Measurements from ENCODE around the gene TRIM33.

The TRIM33 gene

DNA sequence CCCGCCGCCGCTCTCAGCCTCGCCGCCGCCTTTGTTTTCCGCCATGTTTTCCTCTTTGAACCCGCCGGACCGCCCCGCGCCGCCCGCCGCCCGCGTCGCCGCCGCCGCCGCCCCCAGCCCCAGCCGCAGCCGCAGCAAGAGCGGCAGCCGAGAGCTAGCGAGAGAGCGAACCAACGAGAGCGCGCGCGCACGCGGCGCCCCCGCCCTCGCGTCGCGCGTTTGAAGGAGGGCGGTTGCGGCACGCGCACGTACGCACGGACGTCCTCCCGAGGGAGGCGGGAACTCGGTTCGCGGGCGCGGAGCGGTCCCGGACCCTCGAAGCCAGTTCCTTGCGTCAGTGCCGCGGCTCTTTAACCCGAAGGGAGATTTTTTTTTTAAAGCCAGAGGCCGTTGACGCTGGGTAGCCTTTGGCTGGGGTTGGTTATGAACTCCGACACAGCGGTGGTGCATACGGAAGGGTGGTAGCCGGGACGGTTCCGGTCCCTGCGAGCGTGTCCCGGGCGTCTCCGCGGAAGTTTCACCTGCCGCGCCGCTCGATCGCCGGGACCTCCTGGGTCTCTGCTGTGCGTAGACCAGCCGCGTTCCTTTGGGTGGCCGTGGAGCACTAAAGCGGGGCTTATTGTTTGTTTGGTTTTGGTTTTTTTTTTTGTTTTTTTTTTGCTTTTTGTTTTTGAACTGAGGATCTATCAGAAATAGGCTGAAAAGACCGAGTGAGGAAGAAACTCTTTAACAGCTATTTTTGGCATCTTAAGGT lies at the start of gene TRIM33:
Gene TRIM33 (minus strand): TSS at position 172 of the 754 bp plus-strand sequence. CDS start 127 bp downstream, at position 45.
- DNase-seq, result peak; percentile 80

GRCh38 chr1:114559356-114559755 lies 48.4 kb upstream of the TRIM33 start:
- no peak for DNase-seq

DNA sequence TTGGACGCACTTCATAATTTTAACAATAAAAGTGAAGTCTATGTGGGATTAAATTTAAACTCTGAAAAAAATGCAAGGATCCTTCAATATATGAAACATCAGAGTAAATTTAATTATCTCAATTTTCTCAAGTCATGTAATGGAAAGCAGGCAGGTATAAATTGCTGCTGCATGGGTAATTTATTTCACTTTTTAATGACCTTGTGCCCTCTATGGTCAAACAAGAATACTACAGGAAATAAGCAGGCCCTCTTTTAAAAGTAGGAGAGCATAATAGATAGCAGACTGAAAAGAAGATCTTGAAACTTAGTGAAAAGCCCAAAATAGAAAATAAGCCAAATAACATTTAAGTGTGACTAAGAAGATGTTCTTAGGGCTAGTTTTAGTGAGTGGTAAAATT lies 47.5 kb upstream of the TRIM33 start:
- DNase-seq, result no peak

- DNase-seq, result no peak
Observed at GRCh38 chr1:114554577-114554976, 43.6 kb upstream of the TRIM33 start.

DNA sequence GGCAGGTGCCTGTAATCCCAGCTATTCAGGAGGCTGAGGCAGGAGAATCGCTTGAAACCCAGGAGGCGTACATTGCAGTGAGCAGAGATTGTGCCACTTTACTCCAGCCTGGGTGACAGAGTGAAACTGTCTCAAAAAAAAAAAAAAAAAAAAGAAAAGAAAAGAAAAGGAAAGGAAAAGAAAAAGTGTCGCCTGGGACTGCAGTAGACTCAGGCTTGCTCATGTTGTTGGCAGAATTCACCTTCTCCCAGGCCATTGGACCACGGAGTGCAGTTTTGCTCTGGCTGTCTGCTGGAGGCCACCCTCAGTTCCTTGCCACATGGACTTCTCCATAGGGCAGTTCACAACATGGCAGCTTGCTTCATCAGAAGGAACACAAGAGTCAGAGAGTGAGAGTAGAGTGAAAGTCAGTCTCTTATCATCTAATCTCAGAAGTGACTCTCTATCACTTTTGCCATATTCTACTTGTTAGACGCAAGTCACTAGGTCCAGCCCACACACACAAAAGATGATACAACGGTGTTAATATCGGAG lies 41.2 kb upstream of the TRIM33 start:
- DNase-seq, result no peak

GRCh38 chr1:114551400-114551799 lies 40.4 kb upstream of the TRIM33 start:
- DNase-seq, result no peak

GRCh38 chr1:114550336-114550735 lies 39.3 kb upstream of the TRIM33 start:
- DNase-seq, result no peak

DNA sequence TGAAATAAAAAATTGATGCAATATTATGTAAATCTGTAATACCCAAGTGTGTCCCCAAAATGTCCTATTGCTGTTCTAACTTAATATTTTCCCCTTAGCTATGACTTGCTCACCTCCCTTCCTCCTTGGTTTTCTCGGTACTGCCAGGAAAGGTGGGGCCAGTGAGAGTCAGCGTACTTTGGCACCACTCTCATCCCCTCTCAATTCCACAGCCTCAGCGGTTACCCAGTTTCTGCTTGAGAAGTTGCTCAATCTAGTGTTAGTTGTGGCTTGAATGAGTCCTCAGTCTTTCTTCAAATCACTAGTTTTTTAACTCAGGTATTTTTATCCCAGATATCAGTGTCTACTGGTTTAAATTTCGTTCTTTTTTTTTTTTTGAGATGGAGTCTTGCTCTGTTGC lies 38.1 kb upstream of the TRIM33 start:
- no peak for DNase-seq

- DNase-seq, result no peak
Observed at GRCh38 chr1:114547076-114547475, 36.1 kb upstream of the TRIM33 start.

DNA sequence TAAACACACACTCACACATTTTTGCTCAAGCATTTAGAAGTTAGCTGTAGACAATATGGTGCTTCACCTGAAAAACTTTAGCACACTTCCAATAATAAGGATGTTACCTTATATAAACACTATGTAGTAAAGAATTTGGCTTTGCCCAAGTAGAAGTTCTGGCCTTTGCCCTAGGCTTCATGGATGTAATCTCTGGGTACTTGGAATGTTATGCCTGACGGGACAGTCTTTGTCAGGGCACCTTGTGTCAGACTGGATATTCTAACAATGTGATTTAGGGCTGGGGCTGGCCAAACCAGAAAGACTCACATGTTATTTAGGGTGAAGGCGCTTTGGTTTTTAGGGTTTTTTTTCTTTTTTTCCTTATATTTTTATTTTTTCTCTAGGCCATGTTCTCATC lies 34.8 kb upstream of the TRIM33 start:
- DNase-seq, result no peak

DNA sequence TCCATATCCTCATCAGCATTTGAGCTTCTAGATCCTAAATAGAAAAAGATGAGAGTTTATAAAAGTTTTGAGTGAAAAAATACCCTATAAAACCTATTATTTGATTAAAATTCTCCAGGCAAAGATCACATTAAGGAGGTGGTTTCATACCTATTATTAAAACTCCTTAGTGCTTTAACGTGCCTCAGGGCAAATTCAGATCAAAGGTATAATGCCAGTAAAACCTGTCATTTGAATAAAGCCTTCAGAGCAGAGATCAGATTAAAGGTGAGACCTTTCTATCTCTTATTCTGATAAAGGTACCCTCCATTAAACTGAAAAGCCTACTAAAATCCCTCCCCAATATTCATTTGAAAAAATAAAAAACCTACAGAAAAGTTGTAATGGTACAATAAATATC lies 34.3 kb upstream of the TRIM33 start:
- DNase-seq, result no peak

DNA sequence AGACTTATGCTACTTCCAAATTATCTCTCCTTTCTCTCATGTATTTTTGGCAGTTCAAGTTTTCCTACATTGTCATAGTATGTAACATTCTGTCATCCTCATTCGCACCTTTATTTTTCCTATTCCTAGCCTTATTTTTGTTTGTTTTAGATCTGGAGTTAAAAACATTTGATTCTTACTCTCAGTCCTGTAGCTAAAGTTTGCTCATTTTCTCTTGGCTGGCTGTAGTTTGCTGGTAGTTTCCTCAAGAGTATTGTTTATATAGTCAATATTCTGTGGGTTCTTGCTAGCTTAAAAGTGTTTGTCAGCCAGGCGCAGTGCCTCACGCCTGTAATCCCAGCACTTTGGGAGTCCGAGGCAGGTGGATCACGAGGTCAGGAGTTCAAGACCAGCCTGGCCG lies 29.8 kb upstream of the TRIM33 start:
- DNase-seq, result no peak

DNA sequence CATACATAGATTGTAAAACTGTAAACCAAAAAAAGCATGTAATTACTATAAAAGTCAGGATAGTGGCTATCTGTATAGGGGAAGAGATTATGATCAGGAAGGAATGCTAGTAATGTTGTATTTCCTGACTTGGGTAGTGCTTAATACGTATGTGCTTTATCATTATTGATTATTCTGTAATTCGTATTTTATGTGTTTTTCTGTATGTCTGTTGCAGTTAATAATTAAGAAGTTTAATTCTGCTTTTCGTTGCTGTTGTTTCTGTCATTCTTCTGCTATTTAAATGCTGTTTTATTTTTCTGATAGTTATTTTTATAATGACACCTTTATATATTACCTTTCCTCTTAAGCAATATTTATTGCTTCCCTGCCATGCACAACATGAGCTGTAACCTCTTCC lies 29.3 kb upstream of the TRIM33 start:
- no peak for DNase-seq

- no peak for DNase-seq
Observed at GRCh38 chr1:114536043-114536442, 25.0 kb upstream of the TRIM33 start.

DNA sequence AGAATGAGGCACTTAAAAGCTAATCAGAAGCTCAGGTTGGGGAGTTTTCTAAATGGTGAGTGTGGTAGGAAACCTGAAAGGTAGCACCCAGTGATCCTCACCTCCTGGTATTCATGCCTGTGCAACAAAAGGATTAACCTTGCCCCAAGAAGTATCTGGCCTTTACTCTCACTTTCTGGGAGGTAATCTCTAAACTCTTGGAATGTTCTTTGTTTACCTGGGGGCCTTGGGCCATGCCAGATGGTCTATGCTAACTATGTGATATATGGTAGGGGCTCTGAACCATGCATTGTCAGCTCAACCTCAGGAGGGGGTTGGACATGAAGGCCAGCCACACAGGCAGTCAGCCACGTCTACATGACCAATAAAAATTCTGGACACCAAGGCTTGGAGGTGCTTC lies 24.4 kb upstream of the TRIM33 start:
- no peak for DNase-seq

DNA sequence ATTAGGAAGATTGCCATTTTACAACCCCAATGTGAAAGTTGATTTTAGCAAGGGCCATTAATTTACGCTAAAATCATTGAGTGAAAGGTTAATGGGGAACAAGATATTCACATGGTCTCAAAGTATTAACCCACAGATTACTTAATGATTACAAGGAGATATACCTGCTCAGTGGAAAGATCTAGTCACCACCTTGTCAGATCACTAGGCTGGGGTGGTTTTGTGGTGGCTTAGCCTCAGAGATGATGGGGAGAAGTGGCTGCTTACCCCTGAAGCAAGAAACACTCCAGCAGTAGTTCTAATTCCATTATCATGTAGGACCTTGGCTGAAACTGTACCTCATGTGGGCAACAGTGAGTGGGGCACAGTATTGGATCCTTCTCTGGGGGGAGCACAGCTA lies 20.1 kb upstream of the TRIM33 start:
- no peak for DNase-seq

- no peak for DNase-seq
Observed at GRCh38 chr1:114530224-114530623, 19.2 kb upstream of the TRIM33 start.

DNA sequence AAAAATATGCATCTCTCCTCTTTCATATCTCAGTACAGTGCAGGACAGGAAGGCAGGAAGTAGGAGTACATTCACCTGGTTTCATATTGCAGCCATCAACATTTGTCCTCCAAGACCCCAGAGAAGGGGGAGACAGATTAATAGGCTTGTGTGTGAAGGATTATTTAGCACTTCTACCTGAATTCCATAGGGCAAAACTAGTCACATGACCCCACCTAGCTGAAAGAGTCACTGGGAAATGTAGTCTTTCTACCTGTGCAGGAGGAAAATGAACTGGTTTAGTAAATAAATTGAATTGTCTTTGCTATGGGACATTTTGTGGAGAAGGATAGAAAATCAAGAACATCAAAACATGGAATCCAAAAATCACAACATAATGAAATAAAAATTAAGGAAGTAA lies 13.9 kb upstream of the TRIM33 start:
- no peak for DNase-seq

DNA sequence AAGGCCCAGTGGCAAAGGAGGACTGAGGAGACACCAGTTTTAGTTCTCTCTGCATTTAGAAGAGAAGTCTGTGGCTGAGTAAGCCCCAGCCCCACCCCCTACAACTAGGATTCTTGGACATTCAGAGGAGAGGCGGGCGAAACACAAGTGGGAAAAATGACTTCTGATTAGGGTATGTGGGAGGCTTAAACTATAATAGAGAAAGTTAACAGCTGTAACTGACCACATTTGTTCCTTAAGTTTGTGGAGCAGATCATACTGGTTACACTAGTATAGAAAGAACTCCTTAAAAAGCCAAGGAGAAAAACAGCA lies 11.2 kb upstream of the TRIM33 start:
- no peak for DNase-seq

- no peak for DNase-seq
Observed at GRCh38 chr1:114521396-114522263, 10.6 kb upstream of the TRIM33 start.

DNA sequence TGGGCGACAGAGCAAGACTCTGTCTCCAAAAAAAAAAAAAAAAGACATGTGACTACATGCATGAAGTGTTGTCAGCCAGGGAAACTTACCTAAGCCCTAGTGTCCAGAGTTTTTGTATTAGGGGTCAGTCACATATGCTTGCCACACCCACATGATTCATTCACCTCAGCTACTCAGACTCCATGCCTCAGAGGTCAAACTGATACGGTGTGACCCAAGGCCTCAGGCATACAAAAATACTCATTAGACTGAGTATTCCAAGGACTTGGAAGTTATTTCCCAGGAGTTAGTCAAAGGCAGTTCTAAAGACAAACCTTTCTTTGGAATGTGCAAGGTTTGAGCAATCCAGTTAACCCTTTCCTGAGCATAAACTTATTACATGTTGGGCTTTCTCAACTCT lies 6.3 kb upstream of the TRIM33 start:
- no peak for DNase-seq

GRCh38 chr1:114512595-114513280 lies 1.7 kb upstream of the TRIM33 start:
- DNase-seq, result no peak

DNA sequence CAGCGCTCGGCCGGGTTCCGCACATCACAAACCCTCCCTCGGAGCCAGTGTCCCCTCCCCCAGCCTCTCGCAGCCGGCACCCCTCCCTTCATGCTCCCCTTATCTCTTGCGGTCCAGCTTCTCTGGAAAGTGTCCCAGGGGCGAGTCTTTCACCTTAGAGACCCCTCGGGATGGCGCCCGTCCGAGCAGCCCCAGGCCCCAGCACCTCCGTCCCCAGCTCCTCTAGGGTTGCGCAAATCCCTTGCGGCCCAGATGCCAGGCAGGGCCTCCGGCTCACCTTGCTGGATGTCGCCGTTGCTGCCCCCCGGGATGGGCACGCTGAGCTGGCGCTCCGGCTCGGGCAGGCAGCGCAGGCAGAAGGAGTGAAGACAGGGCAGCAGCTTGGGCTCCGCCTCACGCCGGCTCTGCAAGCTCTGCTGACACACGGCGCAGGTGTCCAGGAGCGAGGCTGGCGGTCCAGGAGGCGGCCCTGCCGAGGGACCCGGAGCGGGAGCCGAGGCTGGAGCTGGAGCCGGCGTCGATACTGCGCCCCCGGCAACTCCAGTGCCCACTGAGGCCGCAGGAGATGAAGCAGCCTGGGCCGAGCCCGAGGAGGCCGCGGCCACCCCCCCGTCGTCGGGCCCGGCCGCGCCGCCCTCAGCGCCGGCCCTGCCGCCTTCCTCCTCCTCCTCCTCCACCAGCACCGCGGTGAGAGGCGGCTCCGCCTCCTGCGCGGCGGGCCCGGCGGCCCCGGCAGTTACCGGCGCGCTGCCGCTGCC lies 550 bp downstream of the TRIM33 start:
- peak; percentile 41 for DNase-seq
